ENCODE measurements around the gene PPCDC. TPM values are rescaled to one million over a fixed set of nuclear protein-coding genes. Genes with fewer than 3 reads are reported as not detected.
"Not testable (repeated sequence)": the region's sequence is repeated elsewhere in the genome, so short reads cannot be mapped to it uniquely, and the experiment has no call there.

Gene PPCDC
- total RNA-seq, 4 donors from 2014 or later = 7.4 to 25.7 (median 13.1) TPM

DNA sequence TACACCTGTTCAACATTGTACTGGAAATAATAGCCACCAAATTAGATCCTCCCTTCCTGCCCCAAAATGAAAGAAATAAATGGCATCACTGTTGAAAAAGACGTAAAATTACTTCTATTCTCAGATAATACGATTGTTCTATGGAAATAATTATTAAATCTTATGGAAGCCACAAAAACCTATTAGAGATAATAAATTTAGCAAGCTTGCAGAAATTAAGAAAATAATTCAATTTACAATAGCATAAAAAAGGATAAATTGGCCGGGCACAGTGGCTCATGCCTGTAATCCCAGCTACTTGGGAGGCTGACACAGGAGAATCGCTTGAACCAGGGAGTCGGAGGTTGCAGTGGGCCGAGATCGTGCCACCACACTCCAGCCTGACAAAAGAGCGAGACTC lies 57.8 kb downstream of the PPCDC start:
- Histone ChIP-seq H3K27ac (no peak overlapping the region), H3K9me3 (peaks cover 3% of the 10 kb centered on the region), H3K27me3 (no peaks in the 10 kb centered on the region), H3K36me3 (no peaks in the 10 kb centered on the region), H3K4me3 (no peak overlapping the region), H3K4me1 (no peaks in the 10 kb centered on the region)
- WGBS = 89% methylated on average over 8 of the region's 8 CpGs
- DNase-seq (ENCODE audit: low spot score in 2 of 2) = no peak
- TF ChIP-seq POLR2A (IDR thresholded peaks at IDR 0.05) (no peak), POLR2AphosphoS5 (IDR thresholded peaks at IDR 0.05) (no peak)

DNA sequence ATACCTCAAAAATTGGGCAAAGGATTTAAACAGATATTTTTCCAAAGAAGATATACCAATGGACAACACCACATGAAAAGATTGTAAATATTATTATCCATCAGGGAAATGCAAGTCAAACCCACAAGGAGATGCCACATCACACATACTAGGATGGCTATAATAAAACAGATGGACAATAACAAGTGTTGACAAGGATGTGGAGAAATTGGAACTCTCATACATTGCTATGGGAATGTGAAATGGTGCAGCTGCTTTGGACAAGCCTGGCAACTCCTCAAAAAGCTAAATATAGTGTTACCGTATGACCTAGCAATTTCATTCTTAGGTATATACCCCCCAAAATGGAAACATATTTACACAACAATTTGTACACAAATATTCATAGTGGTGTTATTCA lies 59.3 kb downstream of the PPCDC start:
- TF ChIP-seq, protein P1, sequence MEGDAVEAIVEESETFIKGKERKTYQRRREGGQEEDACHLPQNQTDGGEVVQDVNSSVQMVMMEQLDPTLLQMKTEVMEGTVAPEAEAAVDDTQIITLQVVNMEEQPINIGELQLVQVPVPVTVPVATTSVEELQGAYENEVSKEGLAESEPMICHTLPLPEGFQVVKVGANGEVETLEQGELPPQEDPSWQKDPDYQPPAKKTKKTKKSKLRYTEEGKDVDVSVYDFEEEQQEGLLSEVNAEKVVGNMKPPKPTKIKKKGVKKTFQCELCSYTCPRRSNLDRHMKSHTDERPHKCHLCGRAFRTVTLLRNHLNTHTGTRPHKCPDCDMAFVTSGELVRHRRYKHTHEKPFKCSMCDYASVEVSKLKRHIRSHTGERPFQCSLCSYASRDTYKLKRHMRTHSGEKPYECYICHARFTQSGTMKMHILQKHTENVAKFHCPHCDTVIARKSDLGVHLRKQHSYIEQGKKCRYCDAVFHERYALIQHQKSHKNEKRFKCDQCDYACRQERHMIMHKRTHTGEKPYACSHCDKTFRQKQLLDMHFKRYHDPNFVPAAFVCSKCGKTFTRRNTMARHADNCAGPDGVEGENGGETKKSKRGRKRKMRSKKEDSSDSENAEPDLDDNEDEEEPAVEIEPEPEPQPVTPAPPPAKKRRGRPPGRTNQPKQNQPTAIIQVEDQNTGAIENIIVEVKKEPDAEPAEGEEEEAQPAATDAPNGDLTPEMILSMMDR (IDR thresholded peaks at IDR 0.05) = no peak
- no peaks in the 10 kb centered on the region for H3K4me1 ChIP-seq
- no peak overlapping the region for H3K4me3 ChIP-seq
- no peaks in the 10 kb centered on the region for H3K27me3 ChIP-seq
- no peaks in the 10 kb centered on the region for H3K36me3 ChIP-seq
- DNase-seq (ENCODE audit: low spot score in 2 of 2) = no peak
- no peak overlapping the region for H3K27ac ChIP-seq
- WGBS = 85% methylated on average over 1 of the region's 1 CpG
- peaks cover 3% of the 10 kb centered on the region for H3K9me3 ChIP-seq

DNA sequence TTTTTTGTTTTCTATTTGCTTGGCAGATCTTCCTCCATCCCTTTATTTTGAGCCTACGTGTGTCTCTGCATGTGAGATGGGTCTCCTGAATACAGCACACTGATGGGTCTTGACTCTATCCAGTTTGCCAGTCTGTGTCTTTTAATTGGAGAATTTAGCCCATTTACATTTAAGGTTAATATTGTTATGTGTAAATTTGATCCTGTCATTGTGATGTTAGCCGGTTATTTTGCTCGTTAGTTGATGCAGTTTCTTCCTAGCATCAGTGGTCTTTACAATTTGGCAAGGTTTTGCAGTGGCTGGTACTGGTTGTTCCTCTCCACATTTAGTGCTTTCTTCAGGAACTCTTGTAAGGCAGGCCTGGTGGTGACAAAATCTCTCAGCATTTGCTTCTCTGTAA lies 62.3 kb downstream of the PPCDC start:
- not testable (repeated sequence) for H3K27me3 ChIP-seq

DNA sequence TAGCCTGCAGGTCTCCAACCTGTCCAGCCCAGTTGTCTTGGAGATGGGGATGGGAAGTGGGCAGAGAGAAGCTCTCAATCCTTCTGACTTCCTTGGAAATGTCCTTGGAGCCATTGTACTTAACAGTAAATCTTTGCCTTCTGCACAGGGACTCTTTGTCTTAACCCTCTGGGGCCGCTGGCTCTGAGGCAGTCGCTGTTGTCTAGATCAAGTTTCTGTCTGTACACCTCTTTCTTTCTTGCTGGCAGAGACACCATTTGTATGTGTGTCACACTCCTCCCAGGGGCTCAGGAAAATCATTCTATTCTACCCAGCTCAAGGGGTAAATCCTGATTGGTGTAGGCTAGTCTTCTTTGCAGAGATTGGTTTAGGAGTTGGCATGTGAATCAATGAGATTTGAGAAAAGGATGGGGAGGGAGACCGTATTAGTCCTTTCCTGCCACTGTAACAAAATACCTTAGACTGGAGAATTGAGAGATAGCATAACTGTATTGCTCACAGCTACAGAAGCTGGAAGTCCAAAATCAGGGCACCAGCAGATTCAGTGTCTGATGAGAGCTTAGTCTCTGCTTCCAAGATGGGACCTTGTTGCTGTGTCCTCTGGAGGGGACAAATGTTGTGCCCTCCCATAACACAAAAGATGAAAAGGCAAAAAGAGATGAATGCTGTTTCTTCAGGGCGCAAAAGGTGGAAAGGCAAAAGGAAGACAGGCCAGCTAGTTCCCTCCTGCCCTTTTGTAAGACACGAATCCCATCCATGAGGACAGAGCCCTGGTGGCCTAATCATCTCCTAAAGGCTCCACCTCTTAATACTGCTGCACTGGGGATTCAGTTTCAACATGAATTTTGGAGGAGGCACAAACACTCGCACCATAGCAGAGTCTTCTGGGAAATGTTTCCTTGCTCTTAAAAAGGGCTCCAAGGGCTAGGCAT lies 66.3 kb downstream of the PPCDC start:
- Histone ChIP-seq H3K27me3 (no peaks in the 10 kb centered on the region), H3K27ac (peak overlapping the region; percentile 25), H3K4me3 (no peak overlapping the region), H3K4me1 (no peaks in the 10 kb centered on the region), H3K9me3 (peaks cover 3% of the 10 kb centered on the region), H3K36me3 (no peaks in the 10 kb centered on the region)
- no peak for TF ChIP-seq EP300 (IDR thresholded peaks at IDR 0.05)
- no peak for TF ChIP-seq POLR2A (IDR thresholded peaks at IDR 0.05)
- TF ChIP-seq POLR2AphosphoS5 (IDR thresholded peaks at IDR 0.05) = no peak
- TF ChIP-seq, protein P1 (IDR thresholded peaks at IDR 0.05) = no peak
- 67% methylated on average over 6 of the region's 6 CpGs for WGBS
- DNase-seq (ENCODE audit: low spot score in 2 of 2) = no peak

More for the DNA sequence above, 62.3 kb downstream of the PPCDC start:
- not testable (repeated sequence) for H3K36me3 ChIP-seq; H3K4me3 ChIP-seq; H3K27ac ChIP-seq; DNase-seq (ENCODE audit: low spot score in 2 of 2); H3K4me1 ChIP-seq; H3K9me3 ChIP-seq
- 100% methylated on average over 3 of the region's 3 CpGs for WGBS

DNA sequence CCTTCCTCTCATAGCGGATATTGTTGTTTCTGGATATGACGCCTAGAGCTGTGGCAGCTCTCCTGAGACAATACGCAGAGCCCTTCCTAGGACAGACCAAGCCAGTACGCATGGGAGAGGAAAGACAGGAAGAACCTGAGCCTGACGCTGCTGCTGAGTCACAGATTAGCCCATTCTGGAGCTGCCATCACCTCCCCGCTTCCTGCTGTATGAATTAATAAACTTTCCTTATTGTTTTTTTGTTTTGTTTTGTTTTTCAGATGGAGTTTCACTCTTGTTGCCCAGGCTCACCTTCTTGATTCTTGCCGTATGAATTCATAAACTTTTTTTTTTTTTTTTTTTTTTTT lies 67.0 kb downstream of the PPCDC start:
- H3K36me3 ChIP-seq = no peaks in the 10 kb centered on the region
- H3K4me1 ChIP-seq = no peaks in the 10 kb centered on the region
- H3K27ac ChIP-seq = no peak overlapping the region
- H3K27me3 ChIP-seq = no peaks in the 10 kb centered on the region
- no peak overlapping the region for H3K4me3 ChIP-seq
- TF ChIP-seq POLR2AphosphoS5 (IDR thresholded peaks at IDR 0.05) = no peak
- WGBS = 80% methylated on average over 7 of the region's 7 CpGs
- peaks cover 3% of the 10 kb centered on the region for H3K9me3 ChIP-seq
- DNase-seq (ENCODE audit: low spot score in 2 of 2) = no peak

DNA sequence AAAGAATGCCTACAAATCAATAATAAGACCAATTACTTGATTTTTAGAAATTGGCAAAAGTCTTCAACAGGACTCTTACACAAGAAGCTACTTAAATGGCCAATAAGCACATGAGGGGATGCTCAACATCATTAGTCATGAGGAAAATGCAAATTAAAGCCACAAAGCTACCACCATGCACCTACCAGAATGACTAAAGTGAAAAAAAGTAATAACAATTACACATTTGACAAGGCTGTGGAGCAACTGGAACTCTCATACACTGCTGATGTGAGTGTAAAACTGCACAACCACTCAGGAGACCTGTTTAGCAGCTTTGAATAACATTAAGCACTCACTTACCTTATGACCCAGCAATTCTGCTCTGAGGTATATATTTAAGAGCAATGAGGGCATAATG lies 68.4 kb downstream of the PPCDC start:
- no peaks in the 10 kb centered on the region for H3K9me3 ChIP-seq
- no peaks in the 10 kb centered on the region for H3K4me1 ChIP-seq
- H3K4me3 ChIP-seq = no peak overlapping the region
- no peak overlapping the region for H3K27ac ChIP-seq
- H3K27me3 ChIP-seq = no peaks in the 10 kb centered on the region
- no peaks in the 10 kb centered on the region for H3K36me3 ChIP-seq
- TF ChIP-seq, protein P1 (IDR thresholded peaks at IDR 0.05) = no peak
- no peak for TF ChIP-seq EP300 (IDR thresholded peaks at IDR 0.05)
- no peak for TF ChIP-seq POLR2A (IDR thresholded peaks at IDR 0.05)
- no peak for TF ChIP-seq POLR2AphosphoS5 (IDR thresholded peaks at IDR 0.05)
- no peak for DNase-seq (ENCODE audit: low spot score in 2 of 2)

DNA sequence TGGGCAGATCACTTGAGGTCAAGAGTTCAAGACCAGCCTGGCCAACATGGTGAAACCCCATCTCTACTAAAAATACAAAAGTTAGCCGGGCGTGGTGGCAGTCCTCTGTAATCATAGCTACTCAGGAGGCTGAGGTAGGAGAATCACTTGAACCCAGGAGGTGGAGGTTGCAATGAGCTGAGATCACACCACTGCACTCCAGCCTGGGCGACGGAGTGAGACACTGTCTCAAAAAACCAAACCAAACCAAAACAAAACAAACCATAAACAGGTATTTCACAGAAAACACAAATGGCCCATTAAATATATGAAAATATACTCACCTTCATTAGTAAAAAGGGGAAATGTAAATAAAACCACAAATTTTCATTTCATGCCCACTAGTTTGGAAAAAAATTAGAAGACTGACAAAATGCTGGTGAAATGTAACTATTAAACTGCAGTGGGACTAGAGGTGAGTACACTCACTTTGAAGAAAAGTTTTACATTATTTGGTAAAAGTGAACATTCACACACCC lies 71.6 kb downstream of the PPCDC start:
- H3K9me3 ChIP-seq; H3K27me3 ChIP-seq; H3K27ac ChIP-seq; H3K4me1 ChIP-seq; DNase-seq (ENCODE audit: low spot score in 2 of 2); H3K4me3 ChIP-seq; H3K36me3 ChIP-seq: not testable (repeated sequence)
- WGBS = 78% methylated on average over 4 of the region's 4 CpGs
